GM12872 (cell line): ENCODE measurements around the gene CAMK1G.

ENCODE experiments used
- TF ChIP-seq, protein P1 (sequence below): IDR thresholded peaks from 3 replicates; pipeline ENCODE4 v1.5.1; 2011; ENCODE audit warnings: low read depth, mild to moderate bottlenecking, low read length, moderate library complexity; ENCODE audit not compliant: insufficient read depth

Gene CAMK1G

DNA sequence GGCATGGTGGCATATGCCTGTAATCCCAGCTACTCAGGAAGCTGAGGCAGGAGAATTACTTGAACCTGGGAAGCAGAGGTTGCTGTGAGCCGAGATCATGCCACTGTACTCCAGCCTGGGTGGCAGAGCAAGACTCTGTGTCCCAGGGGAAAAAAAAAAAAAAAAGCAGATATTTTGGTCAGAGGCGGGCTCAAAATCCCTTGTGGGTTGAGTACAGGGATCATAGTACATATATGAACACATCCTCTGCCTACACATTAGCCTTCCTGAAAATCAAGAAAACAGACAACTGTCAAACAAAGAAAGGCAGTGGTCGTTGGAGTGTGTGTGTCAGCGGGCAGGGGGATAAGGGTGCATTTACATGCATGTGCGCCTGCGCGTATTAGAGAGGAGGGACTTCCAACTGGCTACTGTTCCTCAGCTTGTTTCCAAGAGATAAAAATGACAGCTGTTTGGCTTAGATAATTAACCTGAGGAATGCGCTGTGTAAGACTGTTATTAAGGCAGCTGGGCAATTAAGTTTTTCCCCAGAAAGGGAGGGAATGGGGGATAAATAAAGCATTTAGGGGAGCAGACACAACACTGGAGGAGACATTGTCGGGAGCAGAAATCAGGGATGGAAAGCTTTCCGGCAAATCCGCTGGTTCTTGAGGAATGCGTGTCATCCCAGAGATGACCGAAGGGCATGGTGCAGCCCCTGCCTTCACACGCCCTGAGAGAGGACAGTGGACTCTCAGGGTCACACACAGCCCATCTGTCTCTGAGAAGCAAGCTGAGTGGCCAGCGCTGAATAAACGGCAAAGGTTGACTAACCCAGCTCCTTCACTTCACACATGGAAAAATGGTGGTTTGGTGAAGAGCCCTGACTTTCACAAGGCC is 62.3 kb downstream of the CAMK1G start:
- TF ChIP-seq, protein P1, sequence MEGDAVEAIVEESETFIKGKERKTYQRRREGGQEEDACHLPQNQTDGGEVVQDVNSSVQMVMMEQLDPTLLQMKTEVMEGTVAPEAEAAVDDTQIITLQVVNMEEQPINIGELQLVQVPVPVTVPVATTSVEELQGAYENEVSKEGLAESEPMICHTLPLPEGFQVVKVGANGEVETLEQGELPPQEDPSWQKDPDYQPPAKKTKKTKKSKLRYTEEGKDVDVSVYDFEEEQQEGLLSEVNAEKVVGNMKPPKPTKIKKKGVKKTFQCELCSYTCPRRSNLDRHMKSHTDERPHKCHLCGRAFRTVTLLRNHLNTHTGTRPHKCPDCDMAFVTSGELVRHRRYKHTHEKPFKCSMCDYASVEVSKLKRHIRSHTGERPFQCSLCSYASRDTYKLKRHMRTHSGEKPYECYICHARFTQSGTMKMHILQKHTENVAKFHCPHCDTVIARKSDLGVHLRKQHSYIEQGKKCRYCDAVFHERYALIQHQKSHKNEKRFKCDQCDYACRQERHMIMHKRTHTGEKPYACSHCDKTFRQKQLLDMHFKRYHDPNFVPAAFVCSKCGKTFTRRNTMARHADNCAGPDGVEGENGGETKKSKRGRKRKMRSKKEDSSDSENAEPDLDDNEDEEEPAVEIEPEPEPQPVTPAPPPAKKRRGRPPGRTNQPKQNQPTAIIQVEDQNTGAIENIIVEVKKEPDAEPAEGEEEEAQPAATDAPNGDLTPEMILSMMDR, result no peak

DNA sequence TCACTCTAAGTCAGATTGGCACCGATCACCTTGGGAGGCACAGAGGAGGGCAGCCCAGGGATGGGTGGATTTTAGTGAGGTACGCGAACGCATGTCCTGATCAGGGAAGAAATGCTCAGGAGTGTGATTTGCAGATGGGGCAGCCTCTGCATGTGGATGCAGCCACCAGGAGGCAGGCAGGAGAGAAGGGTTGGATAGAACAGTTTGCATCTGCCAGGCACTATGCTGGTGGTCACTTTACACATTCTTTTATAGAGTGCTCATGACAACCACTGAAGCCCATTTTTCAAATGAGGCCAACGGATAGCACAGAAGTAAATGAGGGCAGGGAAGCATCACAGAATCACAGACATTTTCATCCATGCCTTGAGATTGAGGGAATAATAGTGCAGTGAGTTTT is 63.0 kb downstream of the CAMK1G start:
- TF ChIP-seq, protein P1, result peak; percentile 35; the same call in 1 of the 3 replicates

DNA sequence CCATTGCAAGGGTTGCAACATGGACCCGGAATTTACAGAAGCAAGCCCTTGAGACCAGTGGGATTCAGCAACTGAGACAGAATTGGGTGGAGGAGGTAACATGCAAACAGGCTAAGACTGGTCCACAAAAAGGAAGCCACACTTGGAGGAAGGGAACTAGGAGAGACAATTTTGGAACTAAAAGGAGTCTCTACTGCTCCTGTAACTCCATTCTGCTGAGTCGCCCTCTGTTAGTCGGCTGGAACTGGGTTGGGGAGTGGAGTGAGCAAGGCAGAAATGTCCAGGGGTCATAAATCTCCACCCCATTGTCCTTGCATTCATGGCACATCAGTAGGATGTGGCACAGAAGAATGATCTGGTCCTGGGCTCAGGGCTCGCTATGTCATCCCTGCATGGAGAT is 63.6 kb downstream of the CAMK1G start:
- TF ChIP-seq, protein P1, result no peak

DNA sequence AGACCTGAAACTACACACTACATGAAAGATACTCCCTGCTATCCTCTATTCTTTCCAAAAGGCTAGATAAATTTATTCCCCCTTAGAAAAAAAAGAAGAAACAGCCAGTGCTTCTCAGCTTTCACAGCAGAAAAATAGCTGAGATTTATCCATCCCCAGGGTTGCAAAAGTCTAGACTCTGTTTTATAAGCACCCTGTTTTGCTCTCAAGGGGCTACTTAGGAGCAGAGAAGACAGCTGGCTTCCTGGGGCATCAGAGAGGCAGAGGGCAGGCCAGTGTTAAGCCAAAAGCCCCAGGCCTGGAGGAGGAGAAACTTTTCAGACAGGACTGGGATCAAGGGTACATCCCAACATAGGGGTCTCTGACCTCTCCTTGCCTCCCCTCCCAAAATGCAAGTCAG is 64.8 kb downstream of the CAMK1G start:
- TF ChIP-seq, protein P1, result no peak

DNA sequence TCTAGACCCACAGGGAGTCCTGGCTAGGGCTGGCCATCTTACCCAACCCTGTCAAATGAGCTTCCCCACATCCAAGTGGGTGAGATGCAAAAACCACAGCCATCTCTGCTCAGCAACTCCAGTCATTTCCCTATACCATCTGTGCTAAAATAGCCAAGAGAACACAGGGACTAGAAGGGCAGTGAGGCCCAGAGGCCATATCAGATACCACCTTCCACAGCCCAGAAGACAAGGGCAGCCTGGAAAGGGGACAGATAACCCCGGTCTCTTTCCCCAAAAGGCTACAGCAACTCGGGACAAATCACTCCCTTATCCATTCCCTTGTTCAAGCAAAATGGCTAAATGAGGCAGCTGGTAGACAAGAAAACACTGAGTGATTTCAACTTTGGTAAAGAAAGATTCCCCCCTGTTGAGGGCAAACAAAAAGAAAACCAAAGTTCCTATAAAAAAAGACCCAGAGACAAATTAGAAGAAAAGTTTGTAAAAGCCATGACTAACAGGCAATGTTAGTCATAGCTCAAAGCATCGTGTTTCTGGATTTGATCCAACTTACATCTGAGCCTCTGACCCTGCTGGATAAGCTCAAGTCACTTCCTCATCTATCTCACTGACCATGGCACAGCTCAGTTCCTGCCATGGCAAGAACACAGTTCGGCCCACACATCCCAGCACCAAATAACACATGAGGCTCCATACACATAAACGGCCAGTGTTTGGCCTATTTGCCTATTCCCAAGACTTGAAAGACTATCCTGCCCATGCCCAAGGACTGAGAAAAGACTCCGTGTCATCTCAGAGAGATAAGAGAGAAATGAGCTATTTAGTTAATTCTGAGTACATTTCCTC is 65.6 kb downstream of the CAMK1G start:
- TF ChIP-seq, protein P1, result no peak

DNA sequence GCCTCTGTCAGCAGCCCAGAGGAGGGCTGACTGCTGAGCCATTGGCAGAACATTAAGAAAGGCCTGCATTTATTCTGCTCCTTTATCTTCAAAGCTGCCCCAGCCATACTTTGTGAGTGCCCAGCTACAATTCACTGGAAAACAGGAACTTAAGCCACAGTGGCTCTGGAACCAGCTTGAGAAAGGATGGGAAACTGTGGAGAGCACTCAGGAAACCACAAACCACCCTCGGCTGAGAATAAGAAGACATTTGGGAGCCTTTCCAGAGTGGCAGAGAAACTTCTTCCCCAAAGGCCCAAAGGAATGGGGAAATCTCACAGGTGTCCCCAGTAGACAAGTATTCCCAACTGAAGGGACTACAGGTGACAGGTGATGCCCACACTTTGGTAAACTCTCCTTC is 66.9 kb downstream of the CAMK1G start:
- TF ChIP-seq, protein P1, result no peak

DNA sequence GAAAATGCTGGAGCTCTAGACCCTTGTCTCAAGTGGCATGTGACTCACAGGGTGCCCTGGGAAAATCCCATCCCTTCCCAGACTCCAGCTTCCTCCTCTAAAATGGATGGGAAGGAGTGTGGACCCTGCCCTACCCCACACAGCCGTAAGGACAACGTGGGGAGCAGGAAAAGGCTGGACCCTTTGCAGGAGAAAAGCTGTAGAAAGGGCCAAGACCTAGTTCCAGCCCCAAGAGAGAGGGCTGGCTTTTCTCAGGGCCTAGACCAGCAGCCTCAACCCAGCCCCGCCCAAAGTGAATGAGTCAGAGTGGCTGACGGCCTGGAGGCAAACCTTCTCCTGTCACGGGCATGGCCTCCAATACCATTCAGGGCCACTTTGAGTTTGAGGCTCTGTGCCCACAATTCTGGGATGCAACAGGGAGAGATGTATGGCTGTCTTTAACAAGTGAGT is 67.6 kb downstream of the CAMK1G start:
- TF ChIP-seq, protein P1, result no peak
